A673 (cell line): ENCODE results near the gene GRIK2.

Source experiments
- EZH2 ChIP-seq: fragments of 200-600 bp; sonication (generic); IDR thresholded peaks from 2 replicates; pipeline ENCODE4 v1.6.1; 2017; ENCODE audit warnings: borderline replicate concordance, low read depth, mild to moderate bottlenecking, mixed read lengths, antibody characterized with exemption, low read length; ENCODE audit not compliant: poor library complexity, severe bottlenecking
- TF ChIP-seq, protein P1 (sequence below): fragments of 300-800, 200-600 bp; sonication (generic); conservative IDR thresholded peaks from 2 replicates; pipeline ENCODE4 v1.5.1; 2017; ENCODE audit warnings: low read depth, mild to moderate bottlenecking, antibody characterized with exemption, low read length, moderate library complexity, mixed read lengths

- TF ChIP-seq, protein P1, sequence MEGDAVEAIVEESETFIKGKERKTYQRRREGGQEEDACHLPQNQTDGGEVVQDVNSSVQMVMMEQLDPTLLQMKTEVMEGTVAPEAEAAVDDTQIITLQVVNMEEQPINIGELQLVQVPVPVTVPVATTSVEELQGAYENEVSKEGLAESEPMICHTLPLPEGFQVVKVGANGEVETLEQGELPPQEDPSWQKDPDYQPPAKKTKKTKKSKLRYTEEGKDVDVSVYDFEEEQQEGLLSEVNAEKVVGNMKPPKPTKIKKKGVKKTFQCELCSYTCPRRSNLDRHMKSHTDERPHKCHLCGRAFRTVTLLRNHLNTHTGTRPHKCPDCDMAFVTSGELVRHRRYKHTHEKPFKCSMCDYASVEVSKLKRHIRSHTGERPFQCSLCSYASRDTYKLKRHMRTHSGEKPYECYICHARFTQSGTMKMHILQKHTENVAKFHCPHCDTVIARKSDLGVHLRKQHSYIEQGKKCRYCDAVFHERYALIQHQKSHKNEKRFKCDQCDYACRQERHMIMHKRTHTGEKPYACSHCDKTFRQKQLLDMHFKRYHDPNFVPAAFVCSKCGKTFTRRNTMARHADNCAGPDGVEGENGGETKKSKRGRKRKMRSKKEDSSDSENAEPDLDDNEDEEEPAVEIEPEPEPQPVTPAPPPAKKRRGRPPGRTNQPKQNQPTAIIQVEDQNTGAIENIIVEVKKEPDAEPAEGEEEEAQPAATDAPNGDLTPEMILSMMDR = no peak
- TF ChIP-seq EZH2 = no peak
Measured at GRCh38 chr6:101711518-101711917, 318.0 kb downstream of the GRIK2 start.
